ENCODE results near the gene EID2B.

DNA sequence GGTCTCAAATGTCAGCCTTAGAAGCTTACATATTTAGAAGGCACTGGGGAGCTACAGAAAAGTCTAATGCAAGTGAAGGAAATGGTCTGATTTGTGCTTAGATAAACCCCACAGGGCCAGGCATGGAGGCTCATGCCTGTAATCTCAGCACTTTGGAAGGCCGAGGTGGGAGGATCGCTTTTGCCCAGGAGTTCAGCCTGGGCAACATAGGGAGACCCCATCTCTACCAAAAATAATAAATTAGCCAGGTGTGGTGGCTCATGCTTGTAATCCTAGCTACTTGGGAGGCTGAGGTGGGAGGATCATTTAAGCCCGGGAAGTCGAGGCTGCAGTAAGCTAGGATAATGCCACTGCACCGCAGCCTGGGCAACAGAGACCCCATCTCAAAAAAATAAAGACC is 36.6 kb downstream of the EID2B start:
- TF ChIP-seq, protein P1, sequence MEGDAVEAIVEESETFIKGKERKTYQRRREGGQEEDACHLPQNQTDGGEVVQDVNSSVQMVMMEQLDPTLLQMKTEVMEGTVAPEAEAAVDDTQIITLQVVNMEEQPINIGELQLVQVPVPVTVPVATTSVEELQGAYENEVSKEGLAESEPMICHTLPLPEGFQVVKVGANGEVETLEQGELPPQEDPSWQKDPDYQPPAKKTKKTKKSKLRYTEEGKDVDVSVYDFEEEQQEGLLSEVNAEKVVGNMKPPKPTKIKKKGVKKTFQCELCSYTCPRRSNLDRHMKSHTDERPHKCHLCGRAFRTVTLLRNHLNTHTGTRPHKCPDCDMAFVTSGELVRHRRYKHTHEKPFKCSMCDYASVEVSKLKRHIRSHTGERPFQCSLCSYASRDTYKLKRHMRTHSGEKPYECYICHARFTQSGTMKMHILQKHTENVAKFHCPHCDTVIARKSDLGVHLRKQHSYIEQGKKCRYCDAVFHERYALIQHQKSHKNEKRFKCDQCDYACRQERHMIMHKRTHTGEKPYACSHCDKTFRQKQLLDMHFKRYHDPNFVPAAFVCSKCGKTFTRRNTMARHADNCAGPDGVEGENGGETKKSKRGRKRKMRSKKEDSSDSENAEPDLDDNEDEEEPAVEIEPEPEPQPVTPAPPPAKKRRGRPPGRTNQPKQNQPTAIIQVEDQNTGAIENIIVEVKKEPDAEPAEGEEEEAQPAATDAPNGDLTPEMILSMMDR (IDR thresholded peaks at IDR 0.05), result no peak
- TF ChIP-seq POLR2A (IDR thresholded peaks at IDR 0.05), result no peak
